ENCODE data around the gene ZNF620. TPM values are rescaled to one million over a fixed set of nuclear protein-coding genes. Genes with fewer than 3 reads are reported as not detected.

Gene ZNF620
- total and polyA plus RNA-seq, 8 donors = 5.5 to 10.5 (median 8.3) TPM

- DNase-seq (no peak), ATAC-seq (no peak)
- TF ChIP-seq CTCF (IDR thresholded peaks at IDR 0.05) = no peak
- Histone ChIP-seq H3K27me3 (no peaks in the 10 kb centered on the region), H3K9me3 (no peaks in the 10 kb centered on the region), H3K27ac (no peak overlapping the region), H3K36me3 (peaks cover 0 to 33% of the 10 kb centered on the region in 2 donors), H3K4me3 (no peak overlapping the region), H3K4me1 (no peaks in the 10 kb centered on the region)
- intact Hi-C loops (cut with DNase I) = no loop called here
These were observed 37.8 kb upstream of the ZNF620 start for GRCh38 chr3:40468018-40468417.

DNA sequence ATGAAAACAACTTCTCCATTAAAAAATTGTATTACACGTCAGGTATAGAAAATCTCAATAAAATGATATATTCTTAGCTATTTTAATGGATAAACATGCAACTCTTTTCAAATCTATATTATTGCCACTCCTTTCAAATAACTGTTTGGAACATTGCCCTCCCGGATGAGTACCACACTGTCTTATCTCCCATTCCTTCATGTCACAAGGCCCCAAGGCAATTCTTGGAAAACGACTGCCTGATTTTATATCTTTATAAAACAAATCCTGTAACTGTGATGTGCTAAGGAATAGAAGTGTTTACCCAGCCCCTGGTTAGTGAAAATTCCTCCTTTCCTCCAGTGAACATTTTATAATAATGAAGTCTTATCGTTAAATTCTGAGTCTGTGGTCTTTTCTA is 35.1 kb upstream of the ZNF620 start:
- DNase-seq (no peak), ATAC-seq (no peak)
- intact Hi-C loops (cut with DNase I) = no loop called here
- no peak for TF ChIP-seq CTCF (IDR thresholded peaks at IDR 0.05)
- Histone ChIP-seq H3K27me3 (no peaks in the 10 kb centered on the region), H3K36me3 (peaks cover 0 to 13% of the 10 kb centered on the region in 2 donors), H3K9me3 (no peaks in the 10 kb centered on the region), H3K4me1 (no peaks in the 10 kb centered on the region), H3K27ac (no peak overlapping the region), H3K4me3 (no peak overlapping the region)

GRCh38 chr3:40476478-40477470 is 29.1 kb upstream of the ZNF620 start, which contains the start of gene ZNF619:
TSS of gene ZNF619 (plus strand) at chr3:40477122. CDS start at chr3:40477980, 858 bp downstream.
- H3K4me1 ChIP-seq = peaks cover 0 to 10% of the 10 kb centered on the region in 2 donors
- peak; percentile 99 for ATAC-seq
- peak within 1 kb of the TSS; percentile 57 to 78 for H3K4me3 ChIP-seq
- peaks cover 0 to 9% of the 10 kb centered on the region in 2 donors for H3K36me3 ChIP-seq
- intact Hi-C loops (cut with DNase I) = no loop called here
- H3K9me3 ChIP-seq = no peaks in the 10 kb centered on the region
- DNase-seq = peak; percentile 63 to 91 (median 80)
- peak within 1 kb of the TSS; percentile 43 to 78 for H3K27ac ChIP-seq
- TF ChIP-seq CTCF (IDR thresholded peaks at IDR 0.05) = no peak
- H3K27me3 ChIP-seq = no peaks in the 10 kb centered on the region

- Histone ChIP-seq H3K36me3 (peaks cover 0 to 18% of the 10 kb centered on the region in 2 donors), H3K27ac (peak overlapping the region in 1 of 2 donors; percentile 78), H3K27me3 (no peaks in the 10 kb centered on the region), H3K4me1 (peaks cover 0 to 10% of the 10 kb centered on the region in 2 donors), H3K4me3 (peak overlapping the region; percentile 57 to 78), H3K9me3 (no peaks in the 10 kb centered on the region)
- ATAC-seq (no peak), DNase-seq (peak in 1 of 4 donors; percentile 1)
- TF ChIP-seq CTCF (IDR thresholded peaks at IDR 0.05) = no peak
- intact Hi-C loops (cut with DNase I) = no loop called here
These were observed 28.2 kb upstream of the ZNF620 start for GRCh38 chr3:40477666-40478065.

DNA sequence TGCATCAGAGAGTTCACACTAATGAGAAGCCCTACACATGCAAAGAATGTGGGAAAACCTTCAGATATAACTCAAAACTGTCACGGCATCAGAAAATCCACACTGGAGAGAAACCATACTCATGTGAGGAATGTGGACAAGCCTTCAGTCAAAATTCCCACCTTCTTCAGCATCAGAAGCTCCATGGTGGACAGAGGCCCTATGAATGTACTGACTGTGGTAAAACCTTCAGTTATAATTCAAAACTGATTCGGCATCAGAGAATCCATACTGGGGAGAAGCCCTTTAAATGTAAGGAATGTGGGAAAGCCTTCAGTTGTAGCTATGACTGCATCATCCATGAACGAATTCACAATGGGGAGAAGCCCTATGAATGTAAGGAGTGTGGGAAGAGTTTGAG is 18.7 kb upstream of the ZNF620 start:
- H3K36me3 ChIP-seq = peaks cover 0 to 65% of the 10 kb centered on the region in 2 donors
- no peak overlapping the region for H3K27ac ChIP-seq
- DNase-seq = no peak
- no peak overlapping the region for H3K4me3 ChIP-seq
- intact Hi-C loops (cut with DNase I) = no loop called here
- ATAC-seq = no peak
- no peaks in the 10 kb centered on the region for H3K4me1 ChIP-seq
- H3K9me3 ChIP-seq = peaks cover 0 to 25% of the 10 kb centered on the region in 2 donors
- no peak for TF ChIP-seq CTCF (IDR thresholded peaks at IDR 0.05)
- H3K27me3 ChIP-seq = no peaks in the 10 kb centered on the region
